ENCODE measurements around the gene FARP2. TPM values are rescaled to one million over a fixed set of nuclear protein-coding genes. Genes with fewer than 3 reads are reported as not detected.

Gene FARP2, protein sequence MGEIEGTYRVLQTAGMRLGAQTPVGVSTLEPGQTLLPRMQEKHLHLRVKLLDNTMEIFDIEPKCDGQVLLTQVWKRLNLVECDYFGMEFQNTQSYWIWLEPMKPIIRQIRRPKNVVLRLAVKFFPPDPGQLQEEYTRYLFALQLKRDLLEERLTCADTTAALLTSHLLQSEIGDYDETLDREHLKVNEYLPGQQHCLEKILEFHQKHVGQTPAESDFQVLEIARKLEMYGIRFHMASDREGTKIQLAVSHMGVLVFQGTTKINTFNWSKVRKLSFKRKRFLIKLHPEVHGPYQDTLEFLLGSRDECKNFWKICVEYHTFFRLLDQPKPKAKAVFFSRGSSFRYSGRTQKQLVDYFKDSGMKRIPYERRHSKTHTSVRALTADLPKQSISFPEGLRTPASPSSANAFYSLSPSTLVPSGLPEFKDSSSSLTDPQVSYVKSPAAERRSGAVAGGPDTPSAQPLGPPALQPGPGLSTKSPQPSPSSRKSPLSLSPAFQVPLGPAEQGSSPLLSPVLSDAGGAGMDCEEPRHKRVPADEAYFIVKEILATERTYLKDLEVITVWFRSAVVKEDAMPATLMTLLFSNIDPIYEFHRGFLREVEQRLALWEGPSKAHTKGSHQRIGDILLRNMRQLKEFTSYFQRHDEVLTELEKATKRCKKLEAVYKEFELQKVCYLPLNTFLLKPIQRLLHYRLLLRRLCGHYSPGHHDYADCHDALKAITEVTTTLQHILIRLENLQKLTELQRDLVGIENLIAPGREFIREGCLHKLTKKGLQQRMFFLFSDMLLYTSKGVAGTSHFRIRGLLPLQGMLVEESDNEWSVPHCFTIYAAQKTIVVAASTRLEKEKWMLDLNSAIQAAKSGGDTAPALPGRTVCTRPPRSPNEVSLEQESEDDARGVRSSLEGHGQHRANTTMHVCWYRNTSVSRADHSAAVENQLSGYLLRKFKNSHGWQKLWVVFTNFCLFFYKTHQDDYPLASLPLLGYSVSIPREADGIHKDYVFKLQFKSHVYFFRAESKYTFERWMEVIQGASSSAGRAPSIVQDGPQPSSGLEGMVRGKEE
- 23.2 and 35.1 TPM in 2 replicates for total RNA-seq

DNA sequence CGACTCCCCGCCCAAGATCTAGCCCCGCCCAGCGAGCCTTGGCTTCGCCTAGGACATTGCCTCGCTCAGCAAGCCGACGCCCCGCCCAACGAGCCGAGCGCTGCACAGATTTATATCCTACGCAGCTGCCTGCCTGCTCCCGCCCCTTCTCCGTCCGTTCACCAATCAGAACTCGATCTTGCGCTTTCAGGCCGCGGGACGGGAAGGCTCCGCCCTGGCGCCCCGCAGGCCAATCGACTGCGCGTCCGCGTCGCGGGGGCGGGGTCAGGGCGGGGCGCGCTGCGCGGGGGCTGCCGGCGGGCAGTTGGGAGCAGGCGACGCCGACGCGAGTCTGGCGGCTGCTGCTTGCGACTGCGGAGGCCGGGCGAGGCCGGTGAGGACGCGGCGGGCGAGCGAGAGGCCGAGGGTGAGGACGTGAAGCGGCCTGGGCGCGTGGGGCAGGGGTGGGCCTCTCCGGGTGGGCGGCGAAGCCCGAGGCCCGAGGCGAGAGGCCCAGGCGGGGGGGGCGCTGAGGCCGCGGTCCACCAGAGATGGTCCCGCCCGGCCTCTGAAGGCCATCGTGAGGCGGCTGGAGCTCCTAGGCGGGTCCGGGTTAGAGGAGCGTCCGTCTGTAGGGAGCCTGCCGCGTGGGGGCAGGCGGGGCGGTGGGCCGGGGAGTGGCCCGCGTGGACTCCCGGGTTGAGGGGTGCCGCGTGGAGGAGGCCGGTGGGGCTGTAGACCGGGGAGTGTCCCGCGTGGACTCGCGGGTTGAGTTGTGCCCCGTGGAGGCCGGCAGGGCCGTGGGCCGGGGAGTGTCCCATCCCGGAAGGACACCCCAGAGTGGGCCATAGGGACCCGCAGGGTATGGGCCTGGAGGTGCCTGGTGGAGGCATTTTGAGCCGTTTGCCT lies at the start of gene FARP2:
FARP2 (plus strand) TSS at position 303 of the 888 bp plus-strand sequence. CDS start 16,823 bp downstream, outside the sequence.

DNA sequence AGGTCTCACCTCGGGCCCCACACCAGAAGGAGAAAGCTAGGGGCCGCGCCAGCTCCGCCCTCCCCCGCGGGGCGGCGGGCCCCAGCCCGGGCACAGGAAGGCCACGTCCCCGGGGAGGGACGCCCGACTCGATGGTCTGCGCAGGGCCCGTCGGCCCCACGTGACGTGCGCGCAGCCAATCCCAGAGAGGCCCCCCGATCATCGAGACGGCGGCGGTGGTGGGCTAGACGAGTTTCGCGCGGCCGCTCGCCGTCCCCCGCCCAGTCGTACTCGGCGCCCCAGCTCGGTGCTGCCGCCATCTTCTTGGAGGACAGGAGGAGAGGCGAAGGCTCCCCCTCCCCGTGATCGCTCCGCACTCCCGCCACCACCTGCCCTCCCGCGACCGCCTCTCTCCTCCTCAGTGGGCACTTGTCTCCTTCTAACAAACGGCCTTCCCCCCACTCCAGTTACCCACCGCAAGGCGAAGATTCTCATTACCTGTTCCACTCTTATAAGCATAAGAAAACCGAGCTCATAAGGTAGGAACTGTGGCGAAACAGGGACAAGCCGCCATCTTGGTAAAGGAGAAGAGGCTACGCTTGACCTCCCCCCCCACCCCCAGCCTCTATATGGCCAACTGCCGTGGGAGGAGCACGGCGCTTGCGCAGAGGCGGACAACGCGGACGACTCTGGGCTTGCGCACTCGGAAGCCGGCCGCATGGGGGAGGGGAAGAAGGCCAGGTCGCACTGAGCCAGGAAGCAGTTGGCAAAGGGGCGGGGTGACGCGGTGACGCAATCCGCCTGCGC lies 40.8 kb upstream of the FARP2 start, which contains the start of gene HDLBP:
HDLBP (minus strand) TSS at position 580 of the 786 bp plus-strand sequence. CDS start 48,803 bp downstream, outside the sequence.

DNA sequence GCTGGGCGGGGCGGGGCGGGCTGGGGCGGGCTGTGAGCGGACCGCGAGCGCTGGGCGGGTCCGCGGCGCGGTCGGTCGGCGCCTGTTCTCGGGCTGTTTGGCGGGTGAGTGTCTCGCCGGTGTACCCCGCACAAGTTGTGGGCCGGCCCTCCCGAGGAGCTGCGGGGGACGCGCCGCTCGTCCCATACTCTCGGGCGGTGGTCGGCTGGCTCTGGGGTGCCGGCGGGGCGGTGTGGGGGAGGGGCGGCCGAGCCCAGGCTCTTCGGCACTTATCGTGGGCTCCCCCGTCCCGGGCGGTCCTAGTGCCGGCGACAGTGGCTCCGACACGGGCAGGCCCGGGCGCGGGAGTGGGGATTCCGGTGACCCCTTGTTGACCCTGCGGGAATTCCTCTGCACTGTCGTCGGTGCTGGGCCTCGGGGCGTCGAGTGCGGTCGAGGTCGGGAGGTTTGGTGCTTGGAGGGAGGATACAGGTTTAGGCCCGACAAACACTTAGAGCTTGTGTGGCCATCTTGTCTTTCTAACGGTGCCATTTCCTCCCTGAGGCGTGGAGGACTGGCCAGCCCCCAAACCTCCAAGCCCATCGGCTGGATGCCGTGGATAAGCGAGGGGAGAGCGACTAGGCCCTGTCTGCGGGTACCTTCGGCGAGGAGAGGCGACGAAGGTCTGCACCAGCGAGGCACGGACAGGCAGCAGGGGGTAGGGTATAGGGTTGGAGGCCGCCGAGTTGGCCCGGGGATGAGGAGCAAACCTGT lies 40.0 kb upstream of the FARP2 start, which contains the start of gene SEPTIN2:
SEPTIN2 (plus strand) TSS at position 47 of the 753 bp plus-strand sequence. CDS start 8,308 bp downstream, outside the sequence.

DNA sequence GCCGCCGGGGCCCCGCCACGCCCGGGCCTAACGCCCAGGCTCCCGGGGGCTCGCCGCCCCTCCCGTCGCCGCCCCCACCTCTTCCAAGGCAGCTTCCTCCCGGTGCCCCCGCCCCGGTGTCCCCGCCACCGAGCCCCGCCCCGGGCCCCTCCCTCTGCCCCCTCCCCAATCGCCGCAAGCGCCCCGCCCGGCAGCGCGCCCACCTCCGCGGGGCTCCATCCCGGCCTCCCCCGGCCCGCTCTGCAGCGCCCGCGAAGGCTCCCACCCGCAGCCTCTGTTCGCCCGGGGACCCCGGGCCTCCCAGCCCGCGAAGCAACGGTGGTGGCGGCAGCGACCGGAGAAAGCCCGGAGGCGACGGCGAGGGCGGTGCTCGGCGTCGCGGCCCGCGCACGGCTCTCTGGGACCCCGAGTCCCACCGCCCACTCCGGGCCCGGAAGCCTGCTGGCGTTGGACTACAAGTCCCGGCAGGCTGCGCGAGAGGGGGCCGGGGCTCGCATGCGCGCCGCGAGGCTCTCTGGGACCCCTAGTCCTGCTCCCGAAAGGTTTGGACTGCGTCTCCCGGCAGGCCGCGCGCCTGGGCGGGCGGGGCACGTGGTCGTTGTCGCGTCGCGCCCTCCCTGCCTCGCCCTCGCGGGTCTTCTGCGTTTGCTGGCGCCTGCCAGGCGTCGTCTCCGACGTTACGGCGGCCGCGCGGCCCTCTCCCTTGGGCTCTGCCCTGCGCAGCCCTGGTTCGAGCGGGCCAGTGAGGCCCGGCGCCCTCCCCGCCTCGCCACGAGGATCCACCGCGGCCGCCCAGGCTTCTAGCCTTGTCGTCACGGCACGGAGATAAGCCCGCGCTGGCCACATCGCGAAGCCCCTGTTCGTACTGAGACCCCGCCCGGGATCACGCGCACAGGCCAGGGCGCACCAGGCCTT lies 152.4 kb downstream of the FARP2 start, which contains the start of gene STK25:
STK25 (minus strand) TSS at position 345 of the 915 bp plus-strand sequence. CDS start 549 bp downstream, outside the sequence.

Other genes with a start within 250 kb of the FARP2 start
- gene PASK, start 206.8 kb upstream of the FARP2 start, total RNA-seq = 1.5 and 6.6 TPM in 2 replicates
- gene PPP1R7, start 205.8 kb upstream of the FARP2 start, total RNA-seq = 50.3 and 54.3 TPM in 2 replicates
- gene ANO7, start 167.6 kb upstream of the FARP2 start, total RNA-seq = 0.30 and 0.69 TPM in 2 replicates
- 1,376 and 1,531 TPM in 2 replicates for gene HDLBP, start 40.6 kb upstream of the FARP2 start, total RNA-seq
- gene SEPTIN2, start 40.4 kb upstream of the FARP2 start, total RNA-seq = 451 and 575 TPM in 2 replicates
- gene STK25, start 152.3 kb downstream of the FARP2 start, total RNA-seq = 180 and 241 TPM in 2 replicates
- gene BOK, start 202.5 kb downstream of the FARP2 start, total RNA-seq = 21.7 and 35.5 TPM in 2 replicates

Measured in smooth muscle cell of the umbilical artery (primary cell).